ENCODE measurements around the gene TMED10.

TMED10 gene

GRCh38 chr14:75088566-75089373, 87.6 kb downstream of the TMED10 start:
- peak in 25 of 58 donors; percentile 1 to 68 (median 19) for DNase-seq

DNA sequence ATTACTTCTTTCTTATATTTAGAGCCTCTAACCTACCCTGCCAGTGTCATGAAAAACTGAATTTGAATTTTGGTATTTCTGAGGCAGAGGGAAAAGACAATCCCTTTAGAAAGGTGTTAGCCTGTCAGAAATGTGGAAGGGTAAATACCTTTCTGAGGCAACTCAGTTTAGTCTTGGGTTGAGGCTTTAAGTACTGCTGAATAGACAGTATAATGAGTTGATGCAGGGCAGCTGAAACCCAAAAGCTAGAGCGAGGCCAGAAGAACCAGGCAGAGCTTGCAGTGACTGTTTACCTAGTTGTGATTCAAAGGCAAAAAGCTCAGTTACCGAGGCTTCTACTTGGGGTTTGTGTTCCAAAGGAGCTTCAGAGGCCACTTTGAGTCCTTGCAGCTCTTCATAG, 88.3 kb downstream of the TMED10 start:
- no peak for DNase-seq

DNA sequence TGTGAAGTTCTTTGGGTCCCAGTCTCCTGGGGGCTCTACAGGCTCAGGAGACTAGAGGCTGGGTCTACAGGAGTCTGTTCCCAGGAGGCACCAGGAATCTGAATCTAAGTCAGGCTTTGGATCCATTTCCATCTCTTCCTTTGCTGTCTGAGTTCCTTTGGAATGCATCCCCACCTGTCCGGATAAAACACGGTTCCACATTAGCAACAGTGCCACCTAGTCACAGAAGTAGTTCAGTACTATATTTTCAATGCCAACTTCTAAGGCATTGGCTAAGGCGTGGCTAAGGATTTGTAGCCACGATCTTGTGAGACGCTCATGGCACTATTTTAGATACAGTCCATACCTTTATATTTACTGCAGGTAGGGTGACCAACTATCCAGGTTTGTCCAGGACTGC, 91.9 kb downstream of the TMED10 start:
- peak in 2 of 58 donors; percentile 1 to 7 for DNase-seq

GRCh38 chr14:75083271-75083670, 93.1 kb downstream of the TMED10 start:
- DNase-seq, result no peak

- no peak for DNase-seq
These were observed 94.7 kb downstream of the TMED10 start for GRCh38 chr14:75081660-75082229.
